Skeletal muscle tissue (tissue), 4 donors: ENCODE measurements around the gene POLN. TPM values are rescaled to one million over a fixed set of nuclear protein-coding genes. Genes with fewer than 3 reads are reported as not detected.

Source experiments
- H3K27ac ChIP-seq: one replicate; pipeline ENCODE4 v1.7.0; 2013; ENCODE audit warnings: mild to moderate bottlenecking, low read depth, low read length, inconsistent platforms
- H3K27me3 ChIP-seq, 3 donors: one replicate each; pipeline ENCODE4 v1.7.0; 2013; ENCODE audit warnings: low read length in 3 of 3; ENCODE audit not compliant: control insufficient read depth in 3 of 3, insufficient read depth in 3 of 3
- H3K36me3 ChIP-seq, 3 donors: one replicate each; pipeline ENCODE4 v1.7.0; 2013; ENCODE audit warnings: low read length in 3 of 3; ENCODE audit not compliant: control insufficient read depth in 3 of 3, insufficient read depth in 3 of 3
- H3K4me1 ChIP-seq, 3 donors: one replicate each; pipeline ENCODE4 v1.7.0; 2013; ENCODE audit warnings: low read length in 3 of 3, mild to moderate bottlenecking in 3 of 3; ENCODE audit not compliant: control insufficient read depth in 3 of 3, insufficient read depth in 3 of 3
- H3K4me3 ChIP-seq, 3 donors: one replicate each; pipeline ENCODE4 v1.7.0; 2013; ENCODE audit warnings: low read length in 3 of 3
- H3K9ac ChIP-seq, 3 donors: one replicate each; pipeline ENCODE4 v1.7.0; 2013; ENCODE audit warnings: low read length in 3 of 3, mild to moderate bottlenecking in 3 of 3, moderate library complexity in 2 of 3, low read depth in 1 of 3
- H3K9me3 ChIP-seq, 3 donors: one replicate each; pipeline ENCODE4 v1.7.0; 2013; ENCODE audit warnings: low read length in 3 of 3; ENCODE audit not compliant: control insufficient read depth in 3 of 3
- total RNA-seq: library from RNA; depleted of rRNA; stranded (reverse); fragments of >200 nt; gene quantifications from one replicate; pipeline ENCODE4 v1.2.3, GENCODE V29; 2014
- donor health status: Osteomylitis.

The POLN gene
- total RNA-seq, 1 donor from 2014 or later, result 4.2 TPM

DNA sequence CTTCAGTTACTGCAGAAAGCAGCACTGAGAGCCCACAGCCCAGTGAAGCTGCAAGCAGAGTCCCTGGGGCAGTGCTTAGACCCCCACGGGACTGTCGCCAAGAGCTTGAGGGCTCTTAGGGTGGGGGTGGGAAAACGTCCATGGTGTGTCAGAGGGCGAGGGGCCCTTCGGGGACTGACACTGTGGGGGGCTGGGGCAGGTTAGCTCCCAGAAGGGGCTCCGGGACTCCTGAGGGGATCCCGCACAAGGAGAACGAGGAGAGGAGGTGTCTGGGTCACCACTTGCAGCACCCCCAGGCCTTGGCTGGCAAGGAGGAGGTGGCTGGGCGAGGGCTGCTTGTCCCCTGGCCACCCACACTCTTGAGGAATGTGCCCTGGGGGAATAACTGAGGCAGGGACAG, 162.0 kb downstream of the POLN start:
- Histone ChIP-seq H3K36me3 (no peaks in the 10 kb centered on the region), H3K4me3 (no peak overlapping the region), H3K4me1 (peaks cover 0 to 3% (median 0%) of the 10 kb centered on the region in 3 donors), H3K27me3 (no peaks in the 10 kb centered on the region), H3K27ac (no peak overlapping the region), H3K9me3 (no peaks in the 10 kb centered on the region), H3K9ac (no peak overlapping the region)

DNA sequence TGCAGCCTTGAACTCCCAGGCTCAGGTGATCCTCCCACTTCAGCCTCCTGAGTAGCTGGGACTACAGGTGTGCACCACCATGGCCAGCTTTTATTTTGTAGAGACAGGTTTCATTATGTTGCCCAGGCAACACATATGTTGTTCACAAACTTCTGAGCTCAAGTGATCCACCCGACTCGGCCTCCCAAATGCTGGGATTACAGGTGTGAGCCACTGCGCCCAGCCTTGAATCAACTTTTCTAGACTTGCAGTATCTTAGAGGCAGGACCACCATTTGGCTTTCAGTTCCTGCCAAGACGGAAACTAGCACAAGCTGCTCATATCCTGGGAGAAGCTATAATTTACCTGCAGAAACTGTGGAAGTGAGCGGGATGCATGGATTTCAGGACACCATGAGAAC, 162.9 kb downstream of the POLN start:
- H3K9ac ChIP-seq, result no peak overlapping the region
- peaks cover 0 to 3% (median 0%) of the 10 kb centered on the region in 3 donors for H3K4me1 ChIP-seq
- no peaks in the 10 kb centered on the region for H3K27me3 ChIP-seq
- H3K4me3 ChIP-seq, result no peak overlapping the region
- H3K9me3 ChIP-seq, result no peaks in the 10 kb centered on the region
- no peaks in the 10 kb centered on the region for H3K36me3 ChIP-seq
- no peak overlapping the region for H3K27ac ChIP-seq

DNA sequence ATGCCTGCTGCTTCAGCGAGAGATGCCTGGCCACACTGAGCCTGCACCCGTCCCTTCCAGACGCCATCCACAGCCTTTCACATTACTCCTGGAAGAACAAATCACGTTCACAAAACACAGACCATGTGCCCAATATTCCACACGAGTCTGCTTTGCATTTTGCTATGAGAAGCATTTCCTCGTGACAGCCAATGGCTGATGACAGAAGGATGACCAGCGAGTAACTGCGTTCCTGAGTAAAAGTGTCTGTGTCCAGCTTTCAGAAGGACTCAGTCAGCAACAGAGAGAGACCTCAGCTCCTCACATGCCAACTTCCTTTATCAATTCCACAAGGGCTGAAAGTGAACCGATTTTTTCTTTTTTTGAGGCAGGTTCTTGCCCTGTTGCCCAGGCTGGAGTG, 163.3 kb downstream of the POLN start:
- no peaks in the 10 kb centered on the region for H3K9me3 ChIP-seq
- peaks cover 0 to 3% (median 0%) of the 10 kb centered on the region in 3 donors for H3K4me1 ChIP-seq
- H3K4me3 ChIP-seq, result no peak overlapping the region
- no peak overlapping the region for H3K27ac ChIP-seq
- no peaks in the 10 kb centered on the region for H3K36me3 ChIP-seq
- no peak overlapping the region for H3K9ac ChIP-seq
- no peaks in the 10 kb centered on the region for H3K27me3 ChIP-seq

DNA sequence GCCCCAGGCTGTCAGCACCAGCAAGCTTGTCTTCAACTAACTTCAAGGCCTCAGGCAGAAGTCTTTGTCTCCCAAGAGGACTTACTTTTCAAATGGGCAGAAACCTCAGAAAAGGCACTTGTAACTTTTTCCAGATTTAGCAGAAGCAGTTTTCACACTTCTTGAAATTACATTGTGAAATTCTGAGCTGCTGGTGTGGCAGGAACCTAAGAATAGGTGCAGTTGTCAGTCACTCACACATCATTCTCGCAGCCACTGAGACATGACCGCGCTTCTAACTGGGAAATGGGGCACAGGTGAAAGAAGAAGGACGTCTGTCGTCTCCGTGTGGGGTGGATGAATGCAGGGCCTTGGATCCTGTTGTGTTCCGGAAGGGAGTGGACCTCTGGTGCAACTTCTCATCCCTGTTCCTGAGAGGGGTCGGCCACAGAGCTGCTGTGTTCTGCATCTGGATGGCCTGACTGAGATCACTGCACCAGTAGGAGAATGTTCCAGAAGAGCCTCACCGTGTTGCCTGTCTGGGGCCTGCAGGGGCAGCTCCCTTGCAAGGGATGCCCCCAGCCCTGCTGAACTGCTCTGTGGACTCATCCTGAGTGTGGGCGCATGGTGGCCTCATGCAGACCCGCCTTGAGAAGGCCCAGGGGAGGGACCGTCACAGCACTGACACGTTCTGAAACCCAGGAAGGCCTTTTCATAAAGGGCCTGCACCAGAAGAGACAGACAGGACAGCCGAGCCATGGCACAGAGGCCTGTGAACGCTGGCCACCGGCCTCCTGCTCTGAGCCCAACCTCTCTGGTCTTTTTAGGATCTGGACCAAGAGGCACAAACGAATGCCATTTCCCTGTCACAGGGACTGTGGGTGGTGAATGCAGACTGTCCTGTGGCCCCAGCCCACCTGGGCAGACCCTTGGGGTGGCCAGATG, 164.1 kb downstream of the POLN start:
- Histone ChIP-seq H3K36me3 (no peaks in the 10 kb centered on the region), H3K27ac (no peak overlapping the region), H3K4me1 (peaks cover 0 to 3% (median 0%) of the 10 kb centered on the region in 3 donors), H3K4me3 (no peak overlapping the region), H3K27me3 (no peaks in the 10 kb centered on the region), H3K9me3 (no peaks in the 10 kb centered on the region), H3K9ac (no peak overlapping the region)

DNA sequence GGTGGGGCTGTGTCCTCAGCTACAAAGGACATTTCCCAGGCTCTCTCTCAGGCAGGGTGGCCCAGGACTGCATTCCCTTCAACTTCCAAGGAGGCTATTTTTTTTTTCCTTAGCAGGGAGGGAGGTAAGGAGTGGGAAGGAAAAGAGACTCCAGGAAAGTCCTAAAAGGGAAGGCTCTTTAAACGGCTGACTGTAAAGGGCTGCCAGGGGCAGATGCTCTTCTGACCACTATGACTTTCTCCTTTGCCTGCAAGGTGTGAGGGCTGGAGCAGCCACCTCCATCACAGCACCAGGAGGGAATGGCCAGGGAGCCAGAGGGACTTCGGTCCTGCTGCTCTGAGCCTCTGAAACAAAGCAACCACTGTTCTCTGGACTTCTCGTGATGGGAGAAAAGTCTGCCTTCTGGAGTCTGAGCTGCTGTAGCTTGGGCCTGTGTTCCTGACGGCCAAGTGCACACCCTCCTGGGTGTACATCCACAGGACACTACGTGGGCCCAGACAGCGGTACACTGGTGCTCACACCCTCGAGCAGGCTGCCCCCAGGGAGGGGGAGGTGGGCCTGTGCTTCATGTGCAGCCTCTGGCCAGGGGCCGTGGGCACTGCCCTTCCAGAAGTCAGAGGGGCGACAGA, 164.9 kb downstream of the POLN start:
- H3K27ac ChIP-seq, result no peak overlapping the region
- H3K9me3 ChIP-seq, result no peaks in the 10 kb centered on the region
- H3K4me1 ChIP-seq, result peaks cover 0 to 3% (median 0%) of the 10 kb centered on the region in 3 donors

DNA sequence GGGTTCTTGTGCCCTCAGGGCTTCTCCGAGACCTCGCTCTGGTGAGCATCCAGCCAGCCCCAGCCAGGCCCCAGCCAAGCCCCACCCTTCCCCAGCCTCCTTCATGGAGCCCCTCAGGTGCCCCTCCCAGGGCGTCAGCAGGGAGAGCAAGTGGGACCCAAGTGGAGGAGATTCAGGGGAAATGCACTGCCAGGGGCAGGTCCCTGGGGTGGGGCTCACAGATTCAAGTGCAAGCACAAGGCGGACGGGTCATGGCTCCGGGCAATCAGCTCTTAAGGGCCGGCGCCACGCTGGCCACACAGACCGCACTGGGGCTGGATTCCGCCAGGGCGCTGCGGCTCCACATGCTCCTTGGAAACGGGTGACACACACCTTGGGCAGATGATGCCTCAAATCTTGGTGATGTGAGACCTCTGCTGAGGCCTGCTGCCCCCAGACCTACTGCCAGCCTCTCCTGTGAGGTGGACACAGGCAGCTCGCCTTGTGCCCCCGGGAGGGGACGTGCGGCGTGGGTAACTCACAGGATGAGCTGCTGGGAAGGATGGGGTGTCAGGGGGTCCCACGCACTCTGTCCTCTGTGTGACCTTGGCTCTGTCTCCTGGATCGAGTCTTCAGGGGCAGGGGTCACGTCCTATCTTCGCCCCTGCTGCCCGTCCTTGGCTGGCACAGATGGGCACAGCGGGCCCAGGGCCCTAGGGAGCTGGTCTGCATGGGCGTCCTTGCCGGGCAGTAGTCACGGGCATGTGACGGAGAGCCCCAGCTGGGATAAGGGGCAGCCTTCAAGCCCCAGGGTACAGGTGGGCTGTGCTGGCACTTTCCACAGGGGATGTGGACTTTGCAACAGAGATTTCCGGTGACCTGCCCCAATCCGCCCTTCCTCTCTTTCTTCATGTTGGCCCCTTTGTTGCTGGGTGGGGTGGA, 165.7 kb downstream of the POLN start:
- Histone ChIP-seq H3K27ac (no peak overlapping the region), H3K4me3 (no peak overlapping the region), H3K9ac (no peak overlapping the region), H3K27me3 (peaks cover 0 to 5% (median 0%) of the 10 kb centered on the region in 3 donors), H3K9me3 (no peaks in the 10 kb centered on the region), H3K36me3 (no peaks in the 10 kb centered on the region), H3K4me1 (peaks cover 0 to under 1% (median 0%) of the 10 kb centered on the region in 3 donors)

More for the DNA sequence above, 164.9 kb downstream of the POLN start:
- no peak overlapping the region for H3K9ac ChIP-seq
- H3K36me3 ChIP-seq, result no peaks in the 10 kb centered on the region
- H3K4me3 ChIP-seq, result no peak overlapping the region
- H3K27me3 ChIP-seq, result no peaks in the 10 kb centered on the region

DNA sequence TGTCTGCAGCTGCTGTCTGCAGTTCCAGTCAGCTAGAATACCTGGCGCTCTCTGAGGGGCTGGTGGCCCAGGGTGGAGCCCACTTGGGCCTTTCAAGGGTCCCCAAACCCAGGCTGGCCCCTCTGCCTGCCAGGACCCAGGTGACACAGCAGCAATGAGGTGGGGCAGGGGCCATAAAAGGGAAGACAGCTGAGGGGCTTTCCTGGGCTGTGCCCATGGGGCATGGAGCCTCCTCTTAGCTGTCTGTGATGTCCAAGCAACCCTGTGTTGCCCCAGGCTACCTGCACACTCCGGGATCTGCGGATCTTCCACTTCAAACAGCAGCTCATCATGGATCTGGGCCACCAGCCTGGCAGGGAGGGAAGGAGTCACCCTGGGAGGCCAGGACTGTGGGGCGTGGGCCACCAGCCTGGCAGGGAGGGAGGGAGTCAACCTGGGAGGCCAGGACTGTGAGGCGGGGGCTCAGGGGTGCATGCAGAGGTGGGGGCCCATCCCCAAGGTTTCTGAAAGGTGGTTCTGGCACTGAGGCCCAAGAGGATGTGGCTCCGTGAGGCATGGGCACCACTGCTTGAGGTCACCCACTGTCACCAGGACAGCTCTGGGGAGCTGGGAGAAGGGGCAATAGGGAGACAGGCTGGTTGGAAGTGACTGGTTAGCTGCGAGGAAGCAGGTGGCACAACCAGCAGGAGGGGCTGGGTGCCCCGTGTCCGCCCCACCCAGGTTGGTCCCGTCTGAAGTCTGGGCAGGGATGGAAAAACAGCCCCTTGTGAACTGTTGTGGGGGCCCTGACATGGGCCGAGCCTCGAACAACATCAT, 166.5 kb downstream of the POLN start:
- Histone ChIP-seq H3K9ac (no peak overlapping the region), H3K4me3 (no peak overlapping the region), H3K4me1 (no peaks in the 10 kb centered on the region), H3K27me3 (peaks cover 1 to 6% (median 4%) of the 10 kb centered on the region in 3 donors), H3K36me3 (no peaks in the 10 kb centered on the region), H3K9me3 (no peaks in the 10 kb centered on the region), H3K27ac (no peak overlapping the region)

DNA sequence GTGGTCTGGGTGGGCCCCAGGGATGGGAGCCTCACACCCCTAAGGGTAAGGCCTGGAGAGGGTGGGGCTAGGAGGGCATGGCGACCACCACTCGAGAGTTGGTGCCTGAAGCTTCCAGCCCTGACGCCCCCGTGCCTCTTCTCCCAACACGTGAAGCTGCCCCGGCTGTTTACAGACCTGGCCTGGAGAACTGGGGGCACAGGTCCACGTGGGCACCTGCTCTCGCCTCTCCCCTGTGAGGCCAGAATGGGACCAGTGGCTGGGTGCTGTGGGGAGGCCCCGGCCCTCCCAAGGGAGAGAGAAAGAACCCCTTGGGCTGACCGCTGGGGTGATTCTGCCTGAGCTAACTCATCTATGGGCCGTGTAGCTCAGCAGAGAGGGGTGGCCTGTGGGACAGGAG, 167.3 kb downstream of the POLN start:
- Histone ChIP-seq H3K36me3 (no peaks in the 10 kb centered on the region), H3K27me3 (peaks cover 3 to 10% (median 6%) of the 10 kb centered on the region in 3 donors), H3K4me3 (no peak overlapping the region), H3K9ac (no peak overlapping the region), H3K27ac (no peak overlapping the region), H3K9me3 (no peaks in the 10 kb centered on the region), H3K4me1 (no peaks in the 10 kb centered on the region)

DNA sequence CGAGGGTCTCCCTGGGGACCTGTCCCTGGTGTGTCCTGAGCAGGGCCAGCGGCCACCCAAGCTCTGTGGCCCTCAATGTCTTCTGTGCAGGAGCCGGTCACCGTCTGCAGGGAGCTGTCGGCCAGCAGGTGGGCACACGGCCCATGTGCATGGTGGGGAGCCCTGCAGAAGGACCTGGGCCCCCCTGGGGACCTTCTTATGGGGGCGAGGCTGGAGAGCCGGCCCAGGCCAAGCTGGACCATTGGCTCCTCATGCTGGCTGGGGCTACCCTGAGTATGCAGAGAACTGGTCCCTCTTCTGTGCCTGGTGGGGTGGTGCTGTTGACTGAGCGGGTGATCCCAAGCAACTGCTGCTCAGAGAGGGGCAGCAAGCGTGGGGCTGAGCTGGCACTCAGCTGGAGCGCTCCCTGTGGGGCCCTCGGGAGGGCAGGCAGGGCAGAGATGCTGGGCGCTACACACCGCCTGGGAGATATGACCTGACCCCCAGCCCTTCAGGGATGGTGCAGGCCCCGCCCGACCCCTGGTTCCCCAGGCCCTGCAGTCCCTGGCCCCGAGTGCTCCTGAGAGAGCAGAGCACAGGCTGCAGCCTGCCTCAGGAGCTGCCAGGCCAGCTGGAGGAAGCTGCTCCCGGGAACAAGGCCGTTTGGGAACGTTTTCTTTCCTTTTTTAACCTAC, 168.0 kb downstream of the POLN start:
- Histone ChIP-seq H3K9ac (no peak overlapping the region), H3K27me3 (peaks cover 3 to 13% (median 9%) of the 10 kb centered on the region in 3 donors), H3K4me1 (no peaks in the 10 kb centered on the region), H3K27ac (no peak overlapping the region), H3K36me3 (no peaks in the 10 kb centered on the region), H3K4me3 (no peak overlapping the region), H3K9me3 (no peaks in the 10 kb centered on the region)
